ENCODE data around the gene CENPU.
"Not testable (repeated sequence)": the region's sequence is repeated elsewhere in the genome, so short reads cannot be mapped to it uniquely, and the experiment has no call there.

The CENPU gene

GRCh38 chr4:184733654-184734524 is at the start of gene CENPU:
CENPU (minus strand) TSS chr4:184734096; CDS start chr4:184734062, 34 bp downstream.
- peak; percentile 94 for DNase-seq

- DNase-seq = no peak
These were observed 49.0 kb upstream of the CENPU start for GRCh38 chr4:184782731-184783373.

- not testable (repeated sequence) for DNase-seq
These were observed 45.3 kb upstream of the CENPU start for GRCh38 chr4:184779160-184779559.

GRCh38 chr4:184778325-184778724 is 44.4 kb upstream of the CENPU start:
- no peak for DNase-seq

GRCh38 chr4:184776821-184777220 is 42.9 kb upstream of the CENPU start:
- no peak for DNase-seq

GRCh38 chr4:184775854-184776555 is 42.1 kb upstream of the CENPU start:
- DNase-seq = no peak

GRCh38 chr4:184774152-184774551 is 40.3 kb upstream of the CENPU start:
- DNase-seq = no peak

- DNase-seq = no peak
These were observed 37.5 kb upstream of the CENPU start for GRCh38 chr4:184771416-184771815.

GRCh38 chr4:184769141-184769765 is 35.4 kb upstream of the CENPU start:
- DNase-seq = peak; percentile 85

- DNase-seq = no peak
These were observed 34.4 kb upstream of the CENPU start for GRCh38 chr4:184768296-184768695.

- DNase-seq = no peak
These were observed 32.5 kb upstream of the CENPU start for GRCh38 chr4:184766446-184766845.

- DNase-seq = no peak
These were observed 31.8 kb upstream of the CENPU start for GRCh38 chr4:184765473-184766340.

- DNase-seq = no peak
These were observed 30.7 kb upstream of the CENPU start for GRCh38 chr4:184764601-184765000.

GRCh38 chr4:184763150-184763780 is 29.4 kb upstream of the CENPU start:
- no peak for DNase-seq

GRCh38 chr4:184762100-184762499 is 28.2 kb upstream of the CENPU start:
- DNase-seq = no peak

GRCh38 chr4:184760681-184761080 is 26.8 kb upstream of the CENPU start:
- no peak for DNase-seq

GRCh38 chr4:184757810-184758209 is 23.9 kb upstream of the CENPU start:
- no peak for DNase-seq

GRCh38 chr4:184756399-184756798 is 22.5 kb upstream of the CENPU start:
- no peak for DNase-seq

- DNase-seq = no peak
These were observed 21.4 kb upstream of the CENPU start for GRCh38 chr4:184755278-184755677.

GRCh38 chr4:184752496-184753275 is 18.8 kb upstream of the CENPU start:
- DNase-seq = no peak

GRCh38 chr4:184751585-184751956 is 17.7 kb upstream of the CENPU start:
- DNase-seq = no peak
